Right lobe of liver (tissue), 6 donors: ENCODE data around the gene INHBE. TPM values are rescaled to one million over a fixed set of nuclear protein-coding genes. Genes with fewer than 3 reads are reported as not detected.

Experiments used
- ATAC-seq, 4 donors: fragments of 200-7000 bp; cut with Tn5 transposase; one replicate each; pipeline ENCODE4 v1.9.1; 2020; ENCODE audit warnings: mild to moderate bottlenecking in 4 of 4, moderate library complexity in 4 of 4
- DNase-seq, 3 donors: peaks; one replicate each; pipeline ENCODE4 v3.0.0-alpha.2; 2020
- H3K27ac ChIP-seq, 3 donors: fragments of 200-600 bp; one replicate each; pipeline ENCODE4 v1.8.0; 2022
- H3K27me3 ChIP-seq, 2 donors: fragments of 200-600 bp; one replicate each; pipeline ENCODE4 v1.8.0; 2022
- H3K36me3 ChIP-seq, 4 donors: fragments of 200-600 bp; sonication (generic) in 1 of 4; one replicate each; pipeline versions ENCODE4 v1.5.1 to v1.8.0; 2017 to 2022; ENCODE audit warnings: control low read depth in 1 of 4
- H3K4me1 ChIP-seq, 4 donors: fragments of 200-600 bp; sonication (generic) in 1 of 4; one replicate each; pipeline versions ENCODE4 v1.5.1 to v1.8.0; 2017 to 2022; ENCODE audit warnings: control low read depth in 1 of 4
- H3K4me3 ChIP-seq, 3 donors: fragments of 200-600 bp; one replicate each; pipeline ENCODE4 v1.8.0; 2022
- H3K9me3 ChIP-seq, 4 donors: fragments of 200-600 bp; sonication (generic) in 1 of 4; one replicate each; pipeline versions ENCODE4 v1.5.1 to v1.8.0; 2017 to 2022; ENCODE audit warnings: control low read depth in 1 of 4
- POLR2A ChIP-seq: fragments of 450-650 bp; IDR thresholded peaks from one replicate; pipeline ENCODE4 v1.6.1; 2017; ENCODE audit warnings: antibody characterized with exemption, mild to moderate bottlenecking
- WGBS: methylation state at CpG from one replicate; pipeline ENCODE4 v1.1.6; 2018; ENCODE audit warnings: low coverage, low lambda C conversion rate; ENCODE audit not compliant: insufficient coverage; ENCODE audit errors: missing lambda C conversion rate; 5-methylcytosine and 5-hydroxymethylcytosine counted together
- intact Hi-C, 2 donors: fragments of 100-400 bp; cut with DNase I; formaldehyde crosslinking; loops; one replicate each; pipeline versions ENCODE4 v1.11.2 to v1.14.1; 2022
- total RNA-seq, 6 experiments: library from RNA; depleted of rRNA in 2 of 6; stranded (reverse); fragments of >200 nt in 2 of 6; fragmentation: NEBNext Ultra II Directional in 3 of 6; extraction: Animal tissue kit (Norgen Biotek cat#: 25700) in 3 of 6; gene quantifications; one replicate each; pipeline versions ENCODE4 v1.1.0 to v1.2.4, GENCODE V29; 2016 to 2023
- TF ChIP-seq, protein P1 (sequence below), 4 donors: fragments of 200-600 bp in 3 of 4; fragments of 450-650 bp in 1 of 4; IDR thresholded peaks; one replicate each; pipeline versions ENCODE4 v1.5.1 to v1.8.0; 2016 to 2022; ENCODE audit warnings: antibody characterized with exemption in 4 of 4, mild to moderate bottlenecking in 2 of 4
- donor health status: DM: no; HTN: yes; CAD: no.
- donor health status: DM: no; HTN: no; CAD: no.
- donor health status: DM: no; HTN: no; CAD: no.
- donor health status: DM: no; HTN: yes; CAD: no.
- donor health status: DM: no; HTN: yes; CAD: no.

The INHBE gene
- total RNA-seq, 6 experiments from 2014 or later = 17.4 to 302 (median 150) TPM

GRCh38 chr12:57428965-57429364 is 26.1 kb upstream of the INHBE start:
- peak overlapping the region in 1 of 3 donors; percentile 88 for H3K27ac ChIP-seq
- 71% methylated on average over 5 of the region's 6 CpGs for WGBS

GRCh38 chr12:57429473-57430111 is 25.5 kb upstream of the INHBE start:
- DNase-seq = peak in 1 of 3 donors; percentile 38
- Histone ChIP-seq H3K4me3 (peak overlapping the region; percentile 46 to 69 (median 65)), H3K4me1 (peaks cover 0 to 25% (median under 1%) of the 10 kb centered on the region in 4 donors), H3K27me3 (no peaks in the 10 kb centered on the region), H3K27ac (peak overlapping the region; percentile 88 to 96 (median 90)), H3K9me3 (no peaks in the 10 kb centered on the region), H3K36me3 (no peaks in the 10 kb centered on the region)
- intact Hi-C loops = loop anchor here in 1 of 2 donors (10.0 kb wide), 2 partner anchors 55 to 125 kb away; no protein-coding TSS in a partner anchor
- no peak for TF ChIP-seq POLR2A
- TF ChIP-seq, protein P1, sequence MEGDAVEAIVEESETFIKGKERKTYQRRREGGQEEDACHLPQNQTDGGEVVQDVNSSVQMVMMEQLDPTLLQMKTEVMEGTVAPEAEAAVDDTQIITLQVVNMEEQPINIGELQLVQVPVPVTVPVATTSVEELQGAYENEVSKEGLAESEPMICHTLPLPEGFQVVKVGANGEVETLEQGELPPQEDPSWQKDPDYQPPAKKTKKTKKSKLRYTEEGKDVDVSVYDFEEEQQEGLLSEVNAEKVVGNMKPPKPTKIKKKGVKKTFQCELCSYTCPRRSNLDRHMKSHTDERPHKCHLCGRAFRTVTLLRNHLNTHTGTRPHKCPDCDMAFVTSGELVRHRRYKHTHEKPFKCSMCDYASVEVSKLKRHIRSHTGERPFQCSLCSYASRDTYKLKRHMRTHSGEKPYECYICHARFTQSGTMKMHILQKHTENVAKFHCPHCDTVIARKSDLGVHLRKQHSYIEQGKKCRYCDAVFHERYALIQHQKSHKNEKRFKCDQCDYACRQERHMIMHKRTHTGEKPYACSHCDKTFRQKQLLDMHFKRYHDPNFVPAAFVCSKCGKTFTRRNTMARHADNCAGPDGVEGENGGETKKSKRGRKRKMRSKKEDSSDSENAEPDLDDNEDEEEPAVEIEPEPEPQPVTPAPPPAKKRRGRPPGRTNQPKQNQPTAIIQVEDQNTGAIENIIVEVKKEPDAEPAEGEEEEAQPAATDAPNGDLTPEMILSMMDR (IDR thresholded peaks at IDR 0.05) = no peak
- no peak for ATAC-seq
- WGBS = 17% methylated on average over 9 of the region's 9 CpGs

More at GRCh38 chr12:57428965-57429364, 26.1 kb upstream of the INHBE start:
- H3K4me3 ChIP-seq = no peak overlapping the region
- H3K9me3 ChIP-seq = no peaks in the 10 kb centered on the region
- no peaks in the 10 kb centered on the region for H3K27me3 ChIP-seq
- no peak for TF ChIP-seq POLR2A
- TF ChIP-seq, protein P1 (IDR thresholded peaks at IDR 0.05) = no peak
- peaks cover 0 to 21% (median under 1%) of the 10 kb centered on the region in 4 donors for H3K4me1 ChIP-seq
- no peak for ATAC-seq
- H3K36me3 ChIP-seq = no peaks in the 10 kb centered on the region
- intact Hi-C loops = loop anchor here in 1 of 2 donors (10.0 kb wide), 2 partner anchors 54 to 124 kb away; no protein-coding TSS in a partner anchor
- peak in 1 of 3 donors; percentile 24 for DNase-seq

- DNase-seq (peak; percentile 68 to 75 (median 70)), ATAC-seq (peak; percentile 23 to 52 (median 39))
- intact Hi-C loops = no loop called here
- no peaks in the 10 kb centered on the region for H3K9me3 ChIP-seq
- H3K4me1 ChIP-seq = peaks cover 0 to 31% (median under 1%) of the 10 kb centered on the region in 4 donors
- no peak for TF ChIP-seq POLR2A
- TF ChIP-seq, protein P1 (IDR thresholded peaks at IDR 0.05) = peak in 2 of 4 donors; percentile 7 to 24
- H3K4me3 ChIP-seq = peak overlapping the region; percentile 46 to 69 (median 65)
- no peaks in the 10 kb centered on the region for H3K27me3 ChIP-seq
- no peaks in the 10 kb centered on the region for H3K36me3 ChIP-seq
- WGBS = 1% methylated on average over 24 of the region's 74 CpGs
- H3K27ac ChIP-seq = peak overlapping the region; percentile 88 to 96 (median 90)
These were observed 24.8 kb upstream of the INHBE start for GRCh38 chr12:57430112-57430930.

DNA sequence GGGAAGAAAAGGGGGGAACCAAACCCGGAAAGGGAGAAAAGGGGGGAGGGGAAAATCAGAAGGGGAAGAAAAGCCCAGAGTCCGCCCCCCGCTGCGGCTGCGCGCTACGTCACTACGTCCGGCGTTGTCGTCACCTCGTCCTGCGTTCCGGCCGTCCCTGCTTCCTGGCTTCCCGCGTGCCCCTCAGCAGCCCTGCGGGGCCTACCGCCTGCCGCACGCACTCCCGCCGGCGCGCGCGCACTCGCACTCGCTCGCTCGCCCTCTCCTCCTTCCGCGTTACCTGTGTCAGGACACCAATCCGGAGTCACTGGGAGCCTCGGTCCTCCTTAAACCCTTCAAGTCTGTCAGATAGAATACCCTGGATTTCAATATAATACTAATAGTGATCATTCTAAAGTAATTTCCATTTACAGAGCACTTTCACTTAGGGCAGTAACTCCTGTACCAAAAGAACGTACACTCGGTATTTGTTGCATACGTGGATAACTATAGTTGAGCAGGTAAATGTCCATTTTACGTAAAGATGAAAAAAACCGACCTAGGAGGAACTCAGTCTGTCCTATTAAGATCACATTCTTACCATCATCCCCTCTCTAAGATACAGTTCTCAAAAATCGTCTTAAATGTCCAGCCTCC is 24.1 kb upstream of the INHBE start, which contains the start of gene R3HDM2:
R3HDM2 (minus strand) TSS at position 113 of the 636 bp plus-strand sequence. CDS start 120,615 bp downstream, outside the sequence.
- ATAC-seq (peak; percentile 73 to 85 (median 80)), DNase-seq (peak; percentile 96 to 98 (median 98))
- WGBS = under 1% methylated on average over 23 of the region's 41 CpGs
- intact Hi-C loops = no loop called here
- Histone ChIP-seq H3K4me3 (peak within 1 kb of the TSS; percentile 46 to 69 (median 65)), H3K27me3 (no peaks in the 10 kb centered on the region), H3K4me1 (peaks cover 0 to 38% (median under 1%) of the 10 kb centered on the region in 4 donors), H3K36me3 (no peaks in the 10 kb centered on the region), H3K27ac (peak within 1 kb of the TSS; percentile 88 to 96 (median 90)), H3K9me3 (no peaks in the 10 kb centered on the region)
- TF ChIP-seq, protein P1 (IDR thresholded peaks at IDR 0.05) = peak in 1 of 4 donors; percentile 16
- peak; percentile 97 for TF ChIP-seq POLR2A
